D721Med (cell line): ENCODE measurements around the gene TRDN.

ENCODE experiments used
- DNase-seq: peaks from one replicate; pipeline ENCODE4 v3.0.0; 2011; ENCODE audit warnings: low spot score; ENCODE audit not compliant: insufficient read length
- FAIRE-seq: peaks from 2 replicates; lab custom pipeline; 2011; peaks lifted over from hg19 to GRCh38; lab: Jason Lieb, UNC
- CTCF ChIP-seq: IDR thresholded peaks from 2 replicates; pipeline ENCODE4 v1.5.1; 2012; ENCODE audit warnings: mild to moderate bottlenecking, control low read depth; ENCODE audit not compliant: insufficient read depth; ENCODE audit errors: missing control alignments

TRDN gene

DNA sequence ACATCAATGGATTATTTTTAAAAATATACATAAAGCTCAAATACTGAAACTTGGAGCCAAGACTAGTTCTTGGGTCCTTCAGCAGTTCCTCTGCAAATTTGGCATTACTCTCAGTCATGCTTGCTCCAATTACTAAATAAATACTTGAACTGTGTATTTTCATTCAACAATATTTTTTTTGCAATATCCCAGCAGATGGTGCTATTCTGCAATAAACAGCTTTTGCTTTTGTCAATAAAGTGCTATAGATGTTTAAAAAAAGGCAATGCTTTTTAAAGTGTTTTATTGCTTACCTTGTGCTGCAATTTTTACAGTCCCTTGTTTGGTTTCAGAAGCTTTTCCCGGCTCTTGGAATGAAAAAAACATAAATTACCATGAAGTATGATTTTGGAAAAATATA lies 243.4 kb downstream of the TRDN start:
- DNase-seq (no peak), FAIRE-seq (no peak)
- TF ChIP-seq CTCF = peak; percentile 43

DNA sequence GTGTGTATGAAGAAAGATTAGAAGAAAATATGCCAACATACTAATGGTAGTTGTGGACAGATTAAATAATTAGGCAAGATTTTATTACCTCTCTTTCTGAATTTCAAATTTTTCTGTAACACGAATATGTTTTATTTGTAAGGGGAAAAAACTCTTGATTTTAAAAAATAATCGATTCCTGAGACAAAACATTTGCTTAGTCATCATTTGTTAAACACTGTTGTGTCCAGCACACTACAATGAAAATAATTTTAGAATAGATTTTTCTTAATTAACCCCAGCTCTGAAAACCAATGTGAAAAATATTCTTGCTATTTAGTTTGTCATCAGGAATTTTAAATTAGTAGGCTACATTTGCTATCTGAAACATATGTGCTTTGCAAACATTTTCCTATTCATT lies 253.0 kb downstream of the TRDN start:
- FAIRE-seq (no peak), DNase-seq (no peak)
- no peak for TF ChIP-seq CTCF

GRCh38 chr6:123380257-123380656 lies 256.5 kb downstream of the TRDN start:
- DNase-seq (no peak), FAIRE-seq (peak; percentile 76)
- TF ChIP-seq CTCF = peak; percentile 41

DNA sequence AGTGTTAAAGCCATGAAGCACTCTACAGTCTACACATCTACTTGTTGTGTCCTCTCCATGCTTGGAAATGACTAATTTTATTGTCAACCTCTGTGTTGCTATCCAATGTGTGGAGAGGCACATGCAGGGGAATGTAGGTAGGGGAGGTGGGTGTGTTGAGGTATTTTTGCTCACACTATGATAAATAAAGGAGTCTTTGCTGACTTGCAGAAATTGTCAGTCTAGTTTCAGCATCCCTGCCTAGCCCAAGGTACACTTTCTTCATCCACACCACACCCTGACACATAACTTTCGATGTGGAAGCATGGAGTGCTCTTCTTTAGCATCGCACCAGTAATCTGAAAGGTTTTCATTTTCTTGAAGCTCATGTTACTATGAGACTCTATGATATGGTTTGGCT lies 264.0 kb downstream of the TRDN start:
- TF ChIP-seq CTCF = no peak
- DNase-seq = no peak
- no peak for FAIRE-seq

GRCh38 chr6:123363912-123364311 lies 272.8 kb downstream of the TRDN start:
- no peak for TF ChIP-seq CTCF
- DNase-seq = no peak
- no peak for FAIRE-seq

DNA sequence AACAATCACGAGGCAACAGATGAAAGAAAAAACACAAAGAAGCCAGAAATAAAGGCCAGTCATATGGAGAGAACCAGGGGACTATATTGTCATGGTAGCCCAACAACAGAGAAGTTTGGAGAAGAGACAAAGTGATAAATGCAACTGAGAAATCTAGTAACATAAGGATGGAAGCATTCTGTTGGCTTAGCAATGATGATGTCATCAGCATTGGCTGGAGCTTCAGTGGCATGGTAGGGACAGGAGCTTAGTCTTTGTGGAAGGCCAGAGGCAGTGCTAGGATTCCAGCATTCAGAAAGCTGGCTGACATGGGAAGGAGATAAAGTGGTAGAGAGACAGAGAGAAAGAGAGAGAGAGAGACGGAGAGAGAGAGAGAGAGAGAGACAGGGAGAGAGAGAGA lies 276.4 kb downstream of the TRDN start:
- FAIRE-seq = no peak
- no peak for DNase-seq
- no peak for TF ChIP-seq CTCF

- FAIRE-seq (no peak), DNase-seq (no peak)
- no peak for TF ChIP-seq CTCF
Observed at GRCh38 chr6:123352705-123353104, 284.0 kb downstream of the TRDN start.
